PC-3 (cell line): ENCODE measurements around the gene PUM2. TPM values are rescaled to one million over a fixed set of nuclear protein-coding genes. Genes with fewer than 3 reads are reported as not detected.

Experiments
- ATAC-seq: fragments of 200-7000 bp; cut with Tn5 transposase; 2 replicates; pipeline ENCODE4 v1.9.1; 2020; ENCODE audit warnings: mild to moderate bottlenecking, moderate library complexity
- BruUV-seq: library from RNA; stranded (reverse); fragments of 400-500 nt; replicated peaks from 2 replicates; lab custom pipeline; 2021; lab: Mats Ljungman, UMichigan
- CTCF ChIA-PET: fragments of 300-600 bp; sonication (Branson Sonifier 250); formaldehyde crosslinking; loops from one replicate; lab custom pipeline; 2022; ENCODE audit warnings: antibody characterized with exemption; lab: Charles Lee
- POLR2A ChIA-PET: fragments of 300-600 bp; sonication (Branson Sonifier 250); formaldehyde crosslinking; loops from one replicate; lab custom pipeline; 2022; ENCODE audit warnings: antibody characterized with exemption; ENCODE audit not compliant: unreplicated experiment; lab: Charles Lee
- DNase-seq: peaks from one replicate; pipeline ENCODE4 v3.0.0-alpha.2; 2015
- H2AFZ ChIP-seq: fragments of 300-600 bp; sonication (generic); 2 replicates; pipeline ENCODE4 v1.6.0; 2016; ENCODE audit warnings: antibody characterized with exemption, low read length
- H3F3A ChIP-seq: fragments of 300-600 bp; sonication (generic); one replicate; pipeline ENCODE4 v1.6.0; 2017; ENCODE audit warnings: antibody characterized with exemption, low read length, control low read depth, mild to moderate bottlenecking; ENCODE audit not compliant: unreplicated experiment
- H3K27ac ChIP-seq: fragments of 300-600 bp; sonication (generic); 2 replicates; pipeline ENCODE4 v1.5.1; 2016; ENCODE audit warnings: mild to moderate bottlenecking, low read length
- H3K27me3 ChIP-seq: fragments of 300-600 bp; sonication (generic); 2 replicates; pipeline ENCODE4 v1.6.1; 2016; ENCODE audit warnings: low read length, mixed read lengths
- H3K36me3 ChIP-seq: fragments of 300-600 bp; sonication (generic); 2 replicates; pipeline ENCODE4 v1.6.1; 2016; ENCODE audit warnings: low read depth, mixed run types, low read length, mixed read lengths
- H3K4me1 ChIP-seq: fragments of 300-600 bp; sonication (generic); 2 replicates; pipeline ENCODE4 v1.5.1; 2016; ENCODE audit warnings: low read length; ENCODE audit not compliant: insufficient read depth
- H3K4me2 ChIP-seq: fragments of 300-600 bp; sonication (generic); 2 replicates; pipeline ENCODE4 v1.6.0; 2016; ENCODE audit warnings: low read length
- H3K4me3 ChIP-seq: fragments of 300-600 bp; sonication (generic); 2 replicates; pipeline ENCODE4 v1.5.1; 2016; ENCODE audit warnings: mild to moderate bottlenecking, low read length, mixed read lengths
- H3K79me2 ChIP-seq: fragments of 300-600 bp; sonication (generic); 2 replicates; pipeline ENCODE4 v1.6.1; 2017; ENCODE audit warnings: low read length, mixed read lengths
- H3K9ac ChIP-seq: fragments of 300-600 bp; sonication (generic); 2 replicates; pipeline ENCODE4 v1.6.0; 2016; ENCODE audit warnings: mild to moderate bottlenecking, low read length
- H3K9me2 ChIP-seq: fragments of 300-600 bp; sonication (generic); replicated peaks from 2 replicates; pipeline ENCODE4 v1.6.1; 2016; ENCODE audit warnings: mixed run types, low read length, mixed read lengths
- H3K9me3 ChIP-seq: fragments of 300-600 bp; sonication (generic); 2 replicates; pipeline ENCODE4 v1.6.1; 2016; ENCODE audit warnings: low read length, mixed read lengths
- H4K20me1 ChIP-seq: fragments of 300-600 bp; sonication (generic); 2 replicates; pipeline ENCODE4 v1.6.1; 2016; ENCODE audit warnings: low read length, mixed read lengths
- CTCF ChIP-seq: fragments of 300-600 bp; sonication (generic); conservative IDR thresholded peaks from 2 replicates; pipeline ENCODE4 v1.5.1; 2017; ENCODE audit warnings: antibody characterized with exemption, low read depth, mild to moderate bottlenecking, low read length
- EZH2 ChIP-seq: fragments of 300-600 bp; sonication (generic); IDR thresholded peaks from one replicate; pipeline ENCODE4 v1.6.1; 2017; ENCODE audit warnings: antibody characterized with exemption, mild to moderate bottlenecking, low read length; ENCODE audit not compliant: unreplicated experiment
- EZH2phosphoT487 ChIP-seq: fragments of 300-600 bp; sonication (generic); IDR thresholded peaks from 2 replicates; pipeline ENCODE4 v1.6.1; 2018; ENCODE audit warnings: mild to moderate bottlenecking, antibody characterized with exemption, low read length, borderline replicate concordance
- intact Hi-C: fragments of 100-400 bp; cut with micrococcal nuclease; formaldehyde crosslinking; loops from 2 replicates; pipeline ENCODE4 v1.9.0; 2023
- total RNA-seq: library from RNA; depleted of rRNA; stranded (reverse); fragments of >200 nt; gene quantifications from 2 replicates; pipeline ENCODE4 v1.2.3, GENCODE V29; 2014

PUM2 gene
- total RNA-seq, 1 experiment from 2014 or later: 14.9 TPM

- H4K20me1 ChIP-seq: peaks cover 56% of the 10 kb centered on the region
- H3K4me3 ChIP-seq: peak overlapping the region; percentile 92
- peaks cover 70% of the 10 kb centered on the region for H3K79me2 ChIP-seq
- H3K4me1 ChIP-seq: peaks cover 34% of the 10 kb centered on the region
- no peaks in the 10 kb centered on the region for H3F3A ChIP-seq
- intact Hi-C loops: no loop called here
- H3K9ac ChIP-seq: peak overlapping the region; percentile 99
- H3K4me2 ChIP-seq: peak overlapping the region; percentile 93
- H3K9me2 ChIP-seq: no peaks in the 10 kb centered on the region
- H3K27ac ChIP-seq: no peak overlapping the region
- ChIA-PET CTCF (no interaction called here), POLR2A (no interaction called here)
- H2AFZ ChIP-seq: no peak overlapping the region
- TF ChIP-seq EZH2: no peak
- no peak for TF ChIP-seq EZH2phosphoT487
- TF ChIP-seq CTCF: no peak
- DNase-seq (no peak), ATAC-seq (no peak)
- no peaks in the 10 kb centered on the region for H3K9me3 ChIP-seq
- H3K27me3 ChIP-seq: no peaks in the 10 kb centered on the region
- no TSS peak for BruUV-seq
- H3K36me3 ChIP-seq: peaks cover 3% of the 10 kb centered on the region; the same call in 1 of the 2 replicates
These were observed 2.1 kb downstream of the PUM2 start for GRCh38 chr2:20348542-20348941.

DNA sequence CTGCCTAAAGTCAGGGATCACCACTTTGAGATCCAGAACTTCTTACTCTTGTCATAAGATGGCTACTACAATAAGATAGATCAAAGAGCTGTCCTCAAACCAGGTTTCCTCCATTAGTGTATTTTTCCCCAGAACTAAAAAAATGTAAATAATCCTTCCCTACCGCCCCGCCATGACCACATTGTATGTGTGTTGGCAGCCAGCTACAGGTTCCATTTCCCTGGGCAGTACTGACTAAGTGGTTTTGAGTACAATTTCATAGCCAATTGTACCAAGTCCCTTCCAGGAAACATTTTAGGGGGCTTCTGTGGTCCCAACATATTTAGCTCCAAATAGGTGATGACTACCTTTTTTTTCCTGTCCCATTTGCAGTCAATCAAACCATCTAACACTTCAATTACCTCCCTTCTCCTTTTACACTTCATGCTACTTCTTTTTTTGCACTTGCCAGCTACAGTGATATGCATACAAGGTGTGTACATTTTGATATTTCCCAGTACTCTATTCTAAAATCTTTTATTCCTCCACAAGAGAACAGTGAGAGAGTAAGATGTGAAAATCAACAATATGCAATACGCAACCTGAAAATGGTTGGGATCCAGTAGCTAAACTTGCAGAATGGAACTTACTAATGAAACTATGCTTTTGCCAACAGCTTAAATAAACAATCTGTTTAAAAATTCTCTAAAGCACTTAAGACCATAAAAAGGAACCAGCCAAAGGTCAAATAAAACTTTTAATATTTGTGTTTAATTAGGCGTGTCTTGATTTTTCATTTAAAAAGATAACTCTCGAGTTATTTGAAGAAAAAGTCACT lies 3.9 kb downstream of the PUM2 start:
- Histone ChIP-seq H3K36me3 (peaks cover 3% of the 10 kb centered on the region; the same call in 1 of the 2 replicates), H3K4me3 (peak overlapping the region; percentile 30; the same call in 1 of the 2 replicates), H3K27me3 (no peaks in the 10 kb centered on the region), H3K27ac (no peak overlapping the region), H3K79me2 (peaks cover 87% of the 10 kb centered on the region), H4K20me1 (peaks cover 68% of the 10 kb centered on the region), H3K9me2 (no peaks in the 10 kb centered on the region), H2AFZ (no peak overlapping the region), H3K9ac (no peak overlapping the region), H3K4me2 (peak overlapping the region; percentile 68), H3K4me1 (peaks cover 29% of the 10 kb centered on the region), H3F3A (no peaks in the 10 kb centered on the region), H3K9me3 (no peaks in the 10 kb centered on the region)
- BruUV-seq: no TSS peak
- intact Hi-C loops: no loop called here
- TF ChIP-seq EZH2phosphoT487 (no peak), EZH2 (no peak), CTCF (no peak)
- no peak for ATAC-seq
- ChIA-PET POLR2A (interaction anchor here (0.7 kb wide), 1 partner anchor 228 kb away, joined by 4 read pairs; no protein-coding TSS in a partner anchor), CTCF (no interaction called here)
- no peak for DNase-seq

DNA sequence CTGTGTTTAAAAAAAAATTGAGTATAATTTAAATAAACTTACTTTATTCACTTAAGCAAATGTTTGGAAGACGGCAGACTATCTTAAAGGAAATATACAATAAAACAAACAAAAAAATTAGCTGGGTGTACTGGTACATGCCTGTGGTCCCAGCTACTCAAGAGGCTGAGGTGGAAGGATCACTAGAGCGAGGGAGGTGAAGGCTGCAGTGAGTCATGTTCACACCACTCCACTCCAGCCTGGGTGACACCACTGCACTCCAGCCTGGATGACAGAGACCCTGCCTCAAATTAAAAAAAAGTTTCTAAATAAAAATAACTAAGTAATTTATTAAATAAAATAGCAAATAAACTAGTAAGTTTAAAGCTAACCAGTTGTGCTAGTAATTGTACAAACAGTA lies 7.5 kb downstream of the PUM2 start:
- H3K9me3 ChIP-seq: no peaks in the 10 kb centered on the region
- no peak for TF ChIP-seq EZH2
- no peak for TF ChIP-seq EZH2phosphoT487
- no peak for TF ChIP-seq CTCF
- intact Hi-C loops: no loop called here
- H3K27ac ChIP-seq: no peak overlapping the region
- 0 out of 2 replicates have a peak, but pooled peaks cover 4% of the 10 kb centered on the region for H3K36me3 ChIP-seq
- ATAC-seq (no peak), DNase-seq (no peak)
- ChIA-PET POLR2A (interaction anchor here (0.6 kb wide), 1 partner anchor 111 kb away, joined by 7 read pairs; no protein-coding TSS in a partner anchor), CTCF (interaction anchor here (1.1 kb wide), 1 partner anchor 17 kb away, joined by 4 read pairs; no protein-coding TSS in a partner anchor)
- H3K9me2 ChIP-seq: no peaks in the 10 kb centered on the region
- no peaks in the 10 kb centered on the region for H3F3A ChIP-seq
- peaks cover 100% of the 10 kb centered on the region for H3K79me2 ChIP-seq
- BruUV-seq: no TSS peak
- H3K4me2 ChIP-seq: no peak overlapping the region
- no peak overlapping the region for H2AFZ ChIP-seq
- peaks cover 16% of the 10 kb centered on the region for H3K4me1 ChIP-seq
- H4K20me1 ChIP-seq: peaks cover 85% of the 10 kb centered on the region
- no peak overlapping the region for H3K9ac ChIP-seq
- no peaks in the 10 kb centered on the region for H3K27me3 ChIP-seq
- no peak overlapping the region for H3K4me3 ChIP-seq
